ENCODE measurements around the gene TNNT3. TPM values are rescaled to one million over a fixed set of nuclear protein-coding genes. Genes with fewer than 3 reads are reported as not detected.

TNNT3 gene
- polyA plus RNA-seq, 1 donor, result 9,432 TPM

DNA sequence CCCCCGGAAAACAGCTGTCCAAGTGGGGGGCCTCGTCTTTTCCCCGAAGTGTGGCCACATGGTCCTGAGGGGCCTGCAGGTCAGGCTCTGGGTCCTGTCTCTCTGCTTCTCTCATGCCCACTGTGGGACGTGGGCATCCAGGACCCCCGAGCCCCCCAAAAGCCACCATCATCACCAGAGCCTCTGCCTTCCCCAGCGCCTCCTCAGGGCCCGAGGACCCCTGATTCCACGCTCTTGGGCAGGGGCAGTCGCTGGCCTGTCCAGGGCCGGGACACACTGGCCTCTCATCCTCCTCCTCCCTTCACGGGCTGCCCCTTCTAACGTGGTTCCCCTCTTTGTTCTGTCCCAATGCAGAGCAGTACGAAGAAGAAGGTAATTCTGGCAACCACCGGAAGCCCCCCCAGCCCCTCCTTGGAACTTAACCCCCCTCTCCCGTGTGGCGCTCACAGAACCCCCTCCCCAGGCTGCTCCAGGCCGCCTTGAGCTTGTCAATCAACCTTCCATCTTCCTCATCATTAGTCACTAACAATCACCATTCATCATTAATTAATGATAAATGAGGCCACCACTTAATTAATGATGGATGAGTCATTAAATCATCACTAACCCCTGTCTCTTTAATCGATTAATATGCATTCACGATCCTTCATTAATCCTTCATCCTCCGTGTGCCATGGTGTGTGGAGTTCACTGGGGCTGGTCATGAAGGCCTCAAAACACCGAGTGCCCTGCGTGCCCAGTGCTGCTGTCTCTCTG is 3.9 kb downstream of the TNNT3 start:
- no peak for DNase-seq (ENCODE audit: low read depth)

DNA sequence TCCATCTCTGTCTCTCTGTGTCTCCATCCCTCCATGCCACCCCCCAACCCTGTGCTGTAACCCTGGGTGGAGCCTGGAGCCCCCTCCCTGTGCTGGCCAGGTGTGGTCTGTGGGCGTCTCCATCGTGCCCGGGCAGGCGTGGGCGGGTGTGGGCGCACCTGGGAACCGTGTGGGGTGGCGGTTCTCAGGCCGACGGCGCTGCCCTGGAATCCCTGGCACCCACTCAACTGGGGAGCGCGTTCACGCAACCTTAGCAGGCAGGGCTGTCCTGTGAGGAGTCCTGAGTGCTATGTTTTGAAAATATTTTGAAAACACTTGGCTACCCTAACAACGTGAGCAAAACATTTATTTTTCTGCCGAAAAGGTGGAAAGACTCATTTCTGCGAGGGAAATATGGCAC is 4.7 kb downstream of the TNNT3 start:
- DNase-seq (ENCODE audit: low read depth), result no peak

DNA sequence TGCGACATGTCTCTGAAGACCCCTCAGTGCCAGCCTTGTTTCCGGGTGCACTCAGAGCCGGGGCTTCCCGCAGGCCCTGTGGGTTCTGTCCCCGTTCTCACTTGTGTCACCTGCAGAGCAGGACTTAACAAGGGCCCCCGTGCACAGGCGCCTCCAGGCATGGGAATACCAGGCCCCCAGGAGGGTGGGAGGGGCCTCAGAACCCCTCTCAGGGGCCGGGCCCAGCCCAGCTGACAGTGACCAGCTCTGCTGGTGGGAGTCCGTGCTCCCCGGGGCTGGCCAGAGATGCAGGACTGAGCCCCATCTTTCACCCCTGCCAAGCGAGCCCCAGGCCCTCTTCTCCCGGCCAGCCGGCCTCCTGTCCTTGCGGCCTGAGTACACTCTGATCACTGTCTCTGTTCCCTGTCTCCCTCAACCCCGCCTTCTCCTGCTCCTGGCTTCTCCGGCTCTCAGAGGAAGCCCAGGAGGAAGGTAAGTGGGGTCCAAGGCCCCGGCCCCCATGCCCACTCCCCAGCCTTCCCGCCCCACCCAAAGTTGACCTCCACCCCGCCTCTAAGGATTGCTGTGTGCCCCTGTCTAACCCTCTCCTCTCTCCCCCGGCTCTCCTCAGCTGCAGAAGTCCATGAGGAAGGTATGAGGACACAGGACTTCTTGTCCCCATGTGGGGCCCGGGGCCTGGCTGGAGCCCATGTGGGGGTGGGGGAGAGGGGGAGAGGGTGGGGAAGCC is 5.3 kb downstream of the TNNT3 start:
- DNase-seq (ENCODE audit: low read depth), result no peak

DNA sequence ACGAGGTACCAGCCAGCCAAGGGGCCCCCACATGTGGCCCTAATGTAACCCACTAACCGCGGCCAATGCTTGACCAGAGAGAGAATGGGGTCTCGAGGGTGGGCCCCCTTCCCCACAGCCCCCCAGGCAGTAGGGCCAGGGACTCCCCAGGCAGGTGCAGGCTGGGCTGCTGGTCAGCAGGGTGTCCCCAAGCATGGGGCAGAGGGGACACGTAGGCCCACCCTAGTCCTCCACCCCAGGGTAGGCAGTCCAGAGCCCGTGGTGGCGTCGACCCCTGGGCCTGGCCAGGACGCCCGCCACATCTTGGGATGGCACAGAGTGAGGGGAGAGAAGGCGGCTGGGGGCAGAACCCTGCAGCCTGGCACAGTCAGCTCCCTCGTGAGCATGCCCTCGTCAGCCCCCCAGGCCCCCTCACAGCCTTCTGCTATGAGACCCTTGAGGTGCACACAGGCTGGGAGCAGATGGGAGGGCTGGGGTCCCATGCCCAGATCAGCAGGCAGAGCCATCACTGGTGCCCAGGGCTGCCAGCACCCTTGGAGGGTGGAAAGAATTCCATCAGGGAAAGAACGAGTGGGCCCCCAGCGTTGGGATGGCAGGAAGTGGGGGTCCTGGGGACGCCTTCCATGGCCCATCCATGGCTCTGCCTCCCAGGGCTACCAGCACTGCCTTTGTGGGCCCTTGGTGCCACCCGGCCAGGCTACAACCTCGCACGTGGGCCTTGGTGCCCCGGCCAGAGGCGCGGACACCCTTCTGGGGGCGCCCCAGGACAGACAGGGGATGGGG is 6.1 kb downstream of the TNNT3 start:
- DNase-seq (ENCODE audit: low read depth), result no peak

DNA sequence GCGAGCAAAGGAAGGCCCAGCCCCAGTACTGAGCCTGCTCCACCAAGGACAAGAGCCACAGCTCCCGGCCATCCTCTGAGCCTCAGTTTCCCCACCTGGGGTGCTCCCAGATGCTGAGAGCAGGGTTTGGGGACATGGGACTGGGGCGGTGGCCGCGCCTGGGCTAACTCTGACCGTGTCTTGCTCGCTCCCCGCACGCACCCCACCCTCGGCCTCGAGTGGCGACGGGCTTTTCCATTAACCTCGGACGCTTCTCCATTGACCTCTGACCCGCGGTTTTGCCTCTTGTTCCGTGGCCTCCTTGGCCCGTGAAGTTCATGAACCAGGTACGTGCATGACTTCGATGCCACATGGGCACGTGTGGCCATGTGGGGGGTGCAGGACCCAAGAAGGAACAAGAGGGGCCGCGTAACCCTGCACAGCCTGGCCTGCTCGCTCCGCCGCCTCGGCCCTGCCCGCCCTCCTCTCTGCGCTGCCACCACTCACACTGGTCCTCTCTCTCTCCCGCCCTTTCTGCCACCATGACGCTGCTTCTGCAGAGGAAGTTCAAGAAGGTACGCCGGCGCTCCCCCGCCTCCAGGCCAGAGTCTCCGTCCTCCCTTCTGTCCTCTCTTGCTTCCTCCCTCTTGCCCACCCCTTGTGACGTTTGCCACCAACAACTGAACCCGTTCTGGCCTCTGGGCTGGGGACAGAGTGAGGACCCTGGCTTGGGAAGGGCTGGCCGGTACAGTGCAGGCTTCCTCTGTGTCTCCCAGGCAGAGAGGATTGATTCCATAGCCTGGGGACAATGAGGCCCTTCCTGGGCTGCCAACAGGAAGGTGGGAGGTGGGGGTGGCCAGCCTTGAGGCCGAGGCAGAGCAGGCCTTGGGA is 6.9 kb downstream of the TNNT3 start:
- no peak for DNase-seq (ENCODE audit: low read depth)

DNA sequence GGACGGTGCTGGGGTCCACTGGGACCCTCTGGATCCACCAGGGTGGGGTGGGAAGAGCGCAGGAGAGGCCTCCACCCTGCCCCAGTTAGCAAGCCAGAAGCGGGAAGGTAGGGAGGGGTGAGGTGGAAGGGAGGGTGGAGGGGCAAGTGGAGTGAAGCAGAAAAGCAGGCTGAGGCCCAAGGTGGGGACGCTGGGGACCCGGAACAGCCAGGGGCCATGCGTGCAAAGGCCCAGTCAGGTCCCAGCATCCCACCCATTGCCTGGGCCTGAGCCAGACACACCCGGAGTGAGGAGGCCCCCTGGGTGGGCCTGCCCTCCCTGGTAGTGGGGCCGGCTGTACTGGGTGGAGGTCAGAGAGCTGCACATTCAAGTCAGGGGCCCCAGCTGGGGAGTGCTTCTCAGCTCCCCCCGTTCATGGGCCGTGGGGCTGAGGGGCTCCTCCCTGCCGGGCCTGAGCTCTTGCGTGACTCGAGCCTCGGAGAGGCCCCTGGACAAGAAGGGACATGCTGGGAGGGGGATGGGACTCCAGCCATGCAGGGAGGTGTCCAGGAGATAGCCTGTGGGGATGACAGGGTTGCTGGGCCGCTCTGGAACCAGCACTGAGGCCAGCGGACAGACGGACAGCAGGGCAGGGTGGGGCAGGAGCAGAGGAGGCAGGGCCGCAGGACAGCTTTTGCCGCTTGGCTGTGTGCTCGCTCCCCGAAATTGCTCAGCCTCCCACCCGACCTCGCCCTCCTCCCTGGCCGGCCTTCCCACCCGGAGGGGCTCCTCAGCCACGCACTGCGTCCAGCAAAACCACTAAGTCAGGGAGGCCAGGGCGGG is 7.7 kb downstream of the TNNT3 start:
- no peak for DNase-seq (ENCODE audit: low read depth)

DNA sequence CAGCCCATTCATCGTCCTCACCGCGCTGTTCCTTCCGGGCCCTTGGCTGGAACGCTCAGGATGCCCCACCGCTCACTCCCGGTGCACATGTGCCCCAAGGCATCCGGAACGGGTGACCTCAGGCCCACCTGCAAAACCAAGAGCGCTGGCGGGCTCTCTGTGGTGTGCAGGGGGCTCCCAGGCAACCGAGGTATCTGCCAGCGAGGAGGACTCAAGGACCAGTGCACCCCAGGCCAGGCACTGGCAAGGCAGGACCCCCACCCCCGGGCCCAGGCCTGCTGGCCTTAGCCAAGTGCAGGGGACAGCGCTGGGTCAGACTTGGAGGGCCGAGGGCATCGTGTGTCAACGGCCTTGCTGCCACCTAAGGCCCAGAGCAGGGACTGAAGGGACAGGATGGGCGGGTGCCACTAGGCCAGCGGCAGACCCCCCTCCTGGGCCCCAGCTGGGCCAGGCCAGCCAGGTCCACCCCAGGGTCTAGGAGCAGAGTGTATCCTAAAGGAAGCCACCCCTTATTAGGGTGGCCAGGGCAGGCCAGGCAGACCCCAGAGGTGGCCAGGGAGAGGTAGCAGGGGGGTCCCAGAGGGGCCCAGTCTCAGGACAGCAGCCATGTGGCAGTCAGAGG is 8.5 kb downstream of the TNNT3 start:
- DNase-seq (ENCODE audit: low read depth), result no peak

DNA sequence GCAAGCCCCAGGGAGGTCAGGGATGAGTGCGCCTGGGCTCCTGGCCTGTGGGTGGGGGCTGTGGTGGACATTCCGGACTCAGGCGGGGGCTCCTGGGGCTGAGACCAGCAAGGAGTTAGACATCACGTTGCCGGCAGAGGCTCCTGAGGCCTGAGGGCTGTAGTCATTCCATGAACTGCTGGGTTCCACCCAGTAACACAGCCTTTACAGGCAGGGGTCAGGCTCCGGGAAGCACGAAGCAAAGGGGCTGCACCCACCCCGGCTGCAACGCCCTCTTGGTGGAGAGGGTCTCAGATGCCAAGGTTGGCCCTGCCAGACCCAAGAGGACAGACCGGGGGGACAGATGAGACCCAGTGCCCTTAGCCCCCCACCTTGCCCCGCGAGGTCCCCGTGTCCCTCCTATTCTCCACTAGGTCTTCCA is 9.0 kb downstream of the TNNT3 start:
- no peak for DNase-seq (ENCODE audit: low read depth)

DNA sequence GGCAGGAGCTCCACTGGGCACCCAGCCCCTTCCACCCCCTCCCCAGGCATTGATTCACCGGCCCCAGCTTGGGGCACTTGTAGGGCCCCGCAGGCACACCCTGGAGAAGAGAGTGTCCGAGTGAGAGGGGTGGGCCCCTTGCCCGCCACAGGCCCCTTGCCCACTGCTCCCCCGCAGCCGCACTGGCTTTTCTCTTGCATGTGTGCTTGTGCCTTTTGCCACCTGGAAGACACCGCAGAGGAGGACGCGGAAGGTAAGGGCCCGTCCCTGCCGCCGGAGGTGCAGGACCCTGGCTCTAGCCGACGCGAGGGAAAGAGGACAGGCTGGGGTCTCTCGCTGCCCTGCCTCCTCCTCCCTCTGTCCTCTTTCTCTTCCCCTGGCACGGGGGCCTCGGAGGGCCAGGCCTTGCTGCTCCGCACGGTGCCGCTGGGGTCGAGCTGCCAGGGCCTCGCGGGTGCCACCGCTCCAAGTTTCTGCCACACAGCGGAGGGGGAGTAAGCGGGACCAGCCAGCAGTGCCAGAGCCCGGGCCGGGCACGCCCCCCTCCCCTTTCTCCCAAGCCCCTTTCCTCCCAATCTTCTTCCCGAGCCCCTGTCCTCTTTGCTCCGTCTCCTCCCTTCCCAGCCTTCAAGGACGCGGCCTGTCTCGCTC is 9.5 kb downstream of the TNNT3 start:
- no peak for DNase-seq (ENCODE audit: low read depth)

DNA sequence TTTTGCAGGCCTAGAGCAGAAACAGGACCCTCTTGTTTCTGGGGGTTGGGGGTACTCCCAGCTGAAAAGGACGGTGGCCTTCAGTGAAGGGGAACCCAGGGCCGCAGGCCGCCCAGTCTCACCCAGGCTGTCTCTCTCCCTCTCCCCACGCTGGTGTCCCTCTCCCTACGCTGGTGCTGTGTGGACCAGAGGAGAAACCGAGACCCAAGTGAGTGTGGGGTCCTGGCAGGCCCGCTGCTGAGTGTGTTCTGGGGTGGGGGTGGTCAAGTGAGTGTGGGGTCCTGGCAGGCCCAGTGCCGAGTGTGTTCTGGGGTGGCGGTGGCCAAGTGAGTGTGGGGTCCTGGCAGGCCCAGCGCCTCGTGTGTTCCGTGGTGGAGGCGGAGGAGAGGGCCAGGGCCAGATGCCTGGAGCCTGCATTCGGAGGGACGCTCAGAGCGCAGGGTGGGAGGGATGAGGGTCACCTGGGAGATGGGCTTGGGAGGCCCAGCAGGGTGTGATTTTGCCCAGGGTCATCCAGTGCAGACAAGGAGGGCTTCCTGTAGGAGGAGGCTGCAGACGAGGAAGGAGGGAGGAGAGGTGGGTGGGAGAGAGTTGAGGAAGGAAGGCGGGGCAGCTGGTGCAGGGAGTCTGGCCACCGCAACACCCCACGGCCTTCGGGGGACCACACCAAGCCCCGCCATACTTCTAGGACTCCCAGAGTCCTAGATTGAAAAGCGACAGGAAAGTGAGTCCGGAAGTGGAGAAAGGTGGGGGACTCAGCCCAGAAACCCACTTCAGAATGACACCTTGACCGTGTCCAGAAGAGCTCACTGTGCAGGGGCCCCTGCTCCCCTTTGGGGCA is 10.3 kb downstream of the TNNT3 start:
- no peak for DNase-seq (ENCODE audit: low read depth)

DNA sequence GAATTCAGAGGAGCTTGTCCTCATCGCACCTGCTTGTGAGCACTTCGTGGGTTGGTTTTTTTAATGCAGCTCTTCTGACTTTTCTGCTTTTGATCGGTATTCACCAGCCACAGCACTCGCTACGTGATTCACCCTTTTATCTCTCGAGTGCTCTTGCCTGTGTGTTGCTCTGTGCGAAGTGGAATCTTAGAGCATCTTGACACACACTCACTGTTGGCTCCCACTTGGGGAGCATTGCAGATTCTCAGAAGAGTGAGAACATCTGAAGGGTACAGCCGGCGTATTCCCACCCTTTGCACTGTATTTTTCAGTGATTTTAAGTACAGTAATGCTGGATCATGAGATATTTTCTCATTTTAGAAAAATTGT is 10.9 kb downstream of the TNNT3 start:
- no peak for DNase-seq (ENCODE audit: low read depth)

DNA sequence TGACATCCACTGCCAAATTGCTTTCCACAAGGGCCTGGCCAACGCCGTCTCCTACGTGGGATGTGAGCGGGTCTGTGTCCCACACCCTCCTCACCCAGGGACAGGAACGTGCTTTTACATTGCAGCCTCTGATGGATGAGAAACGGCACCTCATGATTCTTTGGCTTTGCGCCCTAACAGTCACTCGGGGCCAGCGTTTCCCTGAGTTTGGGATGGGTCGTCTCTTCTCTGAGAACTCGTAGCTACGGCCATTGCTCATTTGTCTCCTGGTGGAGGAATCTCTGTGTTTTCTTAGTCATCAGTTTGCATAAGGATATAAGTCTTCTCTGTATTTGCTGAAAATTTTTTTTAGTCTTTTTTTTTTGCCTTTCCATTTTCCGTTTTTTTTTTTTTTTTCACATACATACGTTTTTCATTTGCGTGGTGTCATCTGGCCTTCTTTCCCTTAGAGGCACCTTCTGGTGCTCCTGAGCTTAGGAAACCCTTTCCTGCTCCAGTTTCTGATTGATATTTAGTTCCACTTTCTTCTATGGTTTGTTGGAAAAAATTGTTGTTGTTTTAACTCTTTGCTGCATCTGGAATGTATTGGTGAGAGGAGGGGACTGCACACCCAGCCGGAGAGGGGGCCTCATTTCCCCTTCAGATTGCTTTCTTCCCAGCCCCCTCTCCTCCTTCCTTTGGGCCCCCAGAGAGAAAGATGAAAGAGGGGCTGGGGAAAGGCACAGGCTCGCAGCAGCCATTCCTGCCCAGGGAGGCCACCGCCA is 12.0 kb downstream of the TNNT3 start:
- DNase-seq (ENCODE audit: low read depth), result no peak

DNA sequence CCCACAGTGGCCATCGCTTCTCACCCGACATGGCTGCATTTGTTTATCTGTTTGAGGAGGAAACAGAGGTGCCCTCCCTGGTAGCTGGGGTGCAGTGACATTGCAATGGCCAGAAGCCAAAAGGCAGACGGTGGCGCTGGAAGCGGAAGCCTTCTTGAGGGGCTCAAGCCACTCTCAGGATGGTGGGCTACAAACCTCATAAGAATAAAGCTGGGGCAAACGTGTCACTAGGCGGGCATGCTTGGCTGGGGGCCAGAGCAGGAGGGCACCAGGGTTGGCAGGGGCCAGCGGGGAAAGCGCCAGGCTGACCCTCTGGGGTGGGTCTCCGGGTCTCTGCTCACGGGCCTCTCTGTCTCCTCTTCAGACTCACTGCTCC is 12.6 kb downstream of the TNNT3 start:
- DNase-seq (ENCODE audit: low read depth), result no peak

DNA sequence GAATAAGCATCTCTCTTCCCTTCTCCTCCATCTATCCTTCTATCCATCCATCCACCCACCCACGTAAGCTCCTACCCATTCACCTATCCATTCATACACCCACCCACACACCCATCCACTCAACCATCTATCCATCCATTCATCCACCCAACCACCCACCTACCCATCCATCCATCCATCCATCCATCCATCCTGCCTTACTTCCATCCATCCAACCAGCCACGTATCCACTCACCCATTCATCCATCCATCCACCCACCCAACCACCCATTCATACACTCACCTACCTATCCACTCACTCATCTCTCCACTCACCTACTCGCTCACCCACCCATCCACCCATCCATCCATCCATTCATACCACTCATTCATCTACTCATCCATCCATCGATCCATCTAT is 13.2 kb downstream of the TNNT3 start:
- no peak for DNase-seq (ENCODE audit: low read depth)

DNA sequence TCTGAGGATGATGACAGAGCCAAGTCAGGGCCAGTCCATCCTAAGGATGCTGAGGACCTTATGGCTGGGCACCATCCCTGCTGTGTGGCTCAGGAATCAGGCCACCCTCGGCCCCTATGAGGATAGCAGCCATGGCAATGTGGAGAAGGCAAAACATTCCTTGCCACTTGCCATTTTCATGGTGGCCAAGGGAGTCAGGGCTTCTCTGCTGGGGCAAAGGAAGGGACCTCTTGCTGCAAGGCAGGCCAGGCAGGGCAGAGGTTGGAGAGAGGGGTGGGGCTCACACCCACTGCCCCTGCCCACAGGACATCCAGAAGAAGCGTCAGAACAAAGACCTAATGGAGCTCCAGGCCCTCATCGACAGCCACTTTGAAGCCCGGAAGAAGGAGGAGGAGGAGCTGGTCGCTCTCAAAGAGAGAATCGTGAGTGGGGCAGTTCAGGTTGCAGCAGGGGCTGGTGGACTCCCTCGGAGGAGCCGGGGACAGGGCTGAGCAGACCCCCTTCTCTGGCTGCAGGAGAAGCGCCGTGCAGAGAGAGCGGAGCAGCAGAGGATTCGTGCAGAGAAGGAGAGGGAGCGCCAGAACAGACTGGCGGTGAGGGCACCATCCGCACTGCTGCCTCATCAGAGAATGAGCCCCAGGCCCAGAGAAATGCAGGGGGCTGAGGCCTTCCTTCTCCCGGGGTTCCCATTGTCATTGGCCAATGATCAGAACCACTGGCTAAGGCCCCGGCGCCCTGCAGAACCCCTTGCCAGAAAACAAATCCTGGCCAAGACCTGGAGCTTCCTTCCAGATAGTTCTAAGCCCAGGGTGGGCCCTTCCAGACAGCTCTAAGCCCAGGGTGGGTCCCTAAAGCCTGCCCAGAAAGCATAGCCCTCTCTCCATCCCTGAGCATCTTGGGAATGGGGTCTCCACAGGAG is 14.2 kb downstream of the TNNT3 start:
- no peak for DNase-seq (ENCODE audit: low read depth)

DNA sequence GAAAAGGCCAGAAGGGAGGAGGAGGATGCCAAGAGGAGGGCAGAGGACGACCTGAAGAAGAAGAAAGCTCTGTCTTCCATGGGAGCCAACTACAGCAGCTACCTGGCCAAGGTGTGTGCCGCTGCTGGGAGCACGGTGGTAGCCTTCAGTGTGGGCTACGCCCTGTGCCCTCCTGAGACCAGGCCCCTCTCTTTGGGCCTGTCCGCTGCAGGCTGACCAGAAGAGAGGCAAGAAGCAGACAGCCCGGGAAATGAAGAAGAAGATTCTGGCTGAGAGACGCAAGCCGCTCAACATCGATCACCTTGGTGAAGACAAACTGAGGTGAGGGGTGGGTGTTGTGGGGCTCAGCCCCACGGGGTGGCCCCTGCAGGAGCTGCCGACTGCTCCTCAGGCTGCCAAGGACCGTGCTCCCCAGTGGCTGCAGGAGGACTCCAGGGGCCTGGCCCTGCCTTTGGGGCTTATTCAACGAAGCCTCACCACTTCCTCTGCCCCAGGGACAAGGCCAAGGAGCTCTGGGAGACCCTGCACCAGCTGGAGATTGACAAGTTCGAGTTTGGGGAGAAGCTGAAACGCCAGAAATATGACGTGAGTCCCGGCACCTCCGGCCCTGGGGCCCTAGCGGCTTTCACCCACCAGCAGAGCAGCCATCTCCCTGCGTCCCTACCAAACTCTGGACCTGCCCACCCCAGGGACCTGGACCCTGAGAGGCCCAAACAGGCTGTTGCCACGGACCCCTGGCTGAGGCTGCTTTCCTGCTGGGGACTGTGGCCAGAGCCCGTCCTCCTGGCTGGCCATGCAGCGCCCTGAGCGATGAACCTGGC is 15.0 kb downstream of the TNNT3 start:
- no peak for DNase-seq (ENCODE audit: low read depth)

Measured in forelimb muscle (tissue), 1 donor.